ENCODE measurements around the gene RBMS1.

The RBMS1 gene

DNA sequence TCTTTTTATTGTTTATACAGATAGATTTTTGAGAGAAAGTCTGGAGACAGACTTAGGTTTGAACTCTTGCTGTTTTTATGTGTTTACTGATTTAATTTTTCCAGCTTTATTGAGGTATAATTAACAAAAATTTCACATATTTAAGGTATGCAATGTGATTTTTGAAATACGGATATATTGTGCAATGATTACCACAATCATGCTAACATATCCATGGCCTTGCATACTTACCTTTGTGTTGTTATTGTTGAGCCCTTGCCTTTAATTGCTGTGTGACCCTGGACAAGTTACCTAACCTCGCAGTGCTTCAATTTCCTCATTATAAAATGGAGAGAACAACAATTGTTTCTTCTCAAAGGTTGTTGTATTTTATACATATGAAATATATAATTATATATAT lies 13.9 kb upstream of the RBMS1 start:
- TF ChIP-seq, protein P1, sequence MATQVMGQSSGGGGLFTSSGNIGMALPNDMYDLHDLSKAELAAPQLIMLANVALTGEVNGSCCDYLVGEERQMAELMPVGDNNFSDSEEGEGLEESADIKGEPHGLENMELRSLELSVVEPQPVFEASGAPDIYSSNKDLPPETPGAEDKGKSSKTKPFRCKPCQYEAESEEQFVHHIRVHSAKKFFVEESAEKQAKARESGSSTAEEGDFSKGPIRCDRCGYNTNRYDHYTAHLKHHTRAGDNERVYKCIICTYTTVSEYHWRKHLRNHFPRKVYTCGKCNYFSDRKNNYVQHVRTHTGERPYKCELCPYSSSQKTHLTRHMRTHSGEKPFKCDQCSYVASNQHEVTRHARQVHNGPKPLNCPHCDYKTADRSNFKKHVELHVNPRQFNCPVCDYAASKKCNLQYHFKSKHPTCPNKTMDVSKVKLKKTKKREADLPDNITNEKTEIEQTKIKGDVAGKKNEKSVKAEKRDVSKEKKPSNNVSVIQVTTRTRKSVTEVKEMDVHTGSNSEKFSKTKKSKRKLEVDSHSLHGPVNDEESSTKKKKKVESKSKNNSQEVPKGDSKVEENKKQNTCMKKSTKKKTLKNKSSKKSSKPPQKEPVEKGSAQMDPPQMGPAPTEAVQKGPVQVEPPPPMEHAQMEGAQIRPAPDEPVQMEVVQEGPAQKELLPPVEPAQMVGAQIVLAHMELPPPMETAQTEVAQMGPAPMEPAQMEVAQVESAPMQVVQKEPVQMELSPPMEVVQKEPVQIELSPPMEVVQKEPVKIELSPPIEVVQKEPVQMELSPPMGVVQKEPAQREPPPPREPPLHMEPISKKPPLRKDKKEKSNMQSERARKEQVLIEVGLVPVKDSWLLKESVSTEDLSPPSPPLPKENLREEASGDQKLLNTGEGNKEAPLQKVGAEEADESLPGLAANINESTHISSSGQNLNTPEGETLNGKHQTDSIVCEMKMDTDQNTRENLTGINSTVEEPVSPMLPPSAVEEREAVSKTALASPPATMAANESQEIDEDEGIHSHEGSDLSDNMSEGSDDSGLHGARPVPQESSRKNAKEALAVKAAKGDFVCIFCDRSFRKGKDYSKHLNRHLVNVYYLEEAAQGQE (IDR thresholded peaks at IDR 0.05; ENCODE audit: insufficient read depth in 1 of 2, low read depth in 2 of 2, low read length in 2 of 2) = no peak
- TF ChIP-seq POLR2AphosphoS5 (IDR thresholded peaks at IDR 0.05; ENCODE audit: low read depth, low read length) (no peak), TAF1 (IDR thresholded peaks at IDR 0.05; ENCODE audit: borderline replicate concordance, insufficient read depth, low read length) (no peak), SIN3A (IDR thresholded peaks at IDR 0.05; ENCODE audit: borderline replicate concordance, insufficient read depth, low read length) (no peak), FOXP2 (optimal IDR thresholded peaks at IDR 0.05; ENCODE audit: borderline replicate concordance, extremely low read depth, extremely low read length, insufficient read depth) (no peak)

DNA sequence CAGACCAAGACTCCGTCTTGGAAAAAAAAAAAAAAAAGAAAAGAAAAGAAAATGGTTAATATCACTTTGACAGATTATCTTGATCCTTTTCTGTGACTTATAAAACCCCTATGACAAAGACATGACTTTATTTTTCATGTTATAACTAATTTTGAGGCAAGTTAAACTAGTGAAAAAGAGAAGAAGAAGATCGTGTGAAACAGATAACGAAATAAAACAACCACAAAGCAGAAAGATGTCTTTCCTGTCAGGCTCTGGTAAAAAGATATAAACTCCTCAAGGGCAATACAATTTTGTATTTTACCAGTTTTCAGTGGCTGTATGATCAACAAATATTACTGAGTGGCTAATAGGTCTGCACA lies 13.4 kb upstream of the RBMS1 start:
- no peak for TF ChIP-seq FOXP2 (optimal IDR thresholded peaks at IDR 0.05; ENCODE audit: borderline replicate concordance, extremely low read depth, extremely low read length, insufficient read depth)
- no peak for TF ChIP-seq TAF1 (IDR thresholded peaks at IDR 0.05; ENCODE audit: borderline replicate concordance, insufficient read depth, low read length)
- no peak for TF ChIP-seq SIN3A (IDR thresholded peaks at IDR 0.05; ENCODE audit: borderline replicate concordance, insufficient read depth, low read length)
- TF ChIP-seq, protein P1 (IDR thresholded peaks at IDR 0.05; ENCODE audit: insufficient read depth in 1 of 2, low read depth in 2 of 2, low read length in 2 of 2) = no peak
- TF ChIP-seq POLR2AphosphoS5 (IDR thresholded peaks at IDR 0.05; ENCODE audit: low read depth, low read length) = no peak

- TF ChIP-seq, protein P1 (IDR thresholded peaks at IDR 0.05; ENCODE audit: insufficient read depth in 1 of 2, low read depth in 2 of 2, low read length in 2 of 2) = no peak
- TF ChIP-seq FOXP2 (optimal IDR thresholded peaks at IDR 0.05; ENCODE audit: borderline replicate concordance, extremely low read depth, extremely low read length, insufficient read depth) = no peak
- TF ChIP-seq POLR2AphosphoS5 (IDR thresholded peaks at IDR 0.05; ENCODE audit: low read depth, low read length) = no peak
- TF ChIP-seq SIN3A (IDR thresholded peaks at IDR 0.05; ENCODE audit: borderline replicate concordance, insufficient read depth, low read length) = no peak
- TF ChIP-seq TAF1 (IDR thresholded peaks at IDR 0.05; ENCODE audit: borderline replicate concordance, insufficient read depth, low read length) = no peak
These were observed 12.9 kb upstream of the RBMS1 start for GRCh38 chr2:160506371-160507045.

DNA sequence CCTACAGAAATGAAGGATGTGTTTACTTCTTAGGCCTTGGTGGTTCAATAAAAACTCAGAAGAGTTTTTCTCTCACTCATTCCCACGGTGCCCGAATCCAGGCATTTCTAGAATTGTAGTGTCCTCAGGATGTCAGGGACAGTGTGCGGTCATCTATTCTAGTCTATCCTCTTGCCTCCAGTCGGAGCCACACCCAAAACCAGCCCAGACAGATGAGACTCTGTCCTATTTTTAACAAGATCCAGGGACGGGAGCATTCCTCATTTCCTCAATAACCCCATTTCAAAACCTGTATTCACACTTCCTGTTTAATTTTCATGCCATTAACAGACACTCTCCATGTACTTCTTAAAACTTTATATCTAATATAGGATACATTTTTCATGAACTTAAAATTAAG lies 11.6 kb upstream of the RBMS1 start:
- TF ChIP-seq TAF1 (IDR thresholded peaks at IDR 0.05; ENCODE audit: borderline replicate concordance, insufficient read depth, low read length) (no peak), POLR2AphosphoS5 (IDR thresholded peaks at IDR 0.05; ENCODE audit: low read depth, low read length) (no peak), FOXP2 (optimal IDR thresholded peaks at IDR 0.05; ENCODE audit: borderline replicate concordance, extremely low read depth, extremely low read length, insufficient read depth) (no peak), SIN3A (IDR thresholded peaks at IDR 0.05; ENCODE audit: borderline replicate concordance, insufficient read depth, low read length) (no peak)
- TF ChIP-seq, protein P1 (IDR thresholded peaks at IDR 0.05; ENCODE audit: insufficient read depth in 1 of 2, low read depth in 2 of 2, low read length in 2 of 2) = no peak
